ENCODE results near the gene ETV6.

ETV6 gene

GRCh38 chr12:11801643-11802042 lies 152.2 kb downstream of the ETV6 start:
- DNase-seq (ENCODE audit: low read depth) = no peak

GRCh38 chr12:11804130-11804529 lies 154.7 kb downstream of the ETV6 start:
- DNase-seq (ENCODE audit: low read depth) = no peak

GRCh38 chr12:11805043-11805442 lies 155.6 kb downstream of the ETV6 start:
- no peak for DNase-seq (ENCODE audit: low read depth)

- no peak for DNase-seq (ENCODE audit: low read depth)
Measured at GRCh38 chr12:11805680-11806079, 156.2 kb downstream of the ETV6 start.

- no peak for DNase-seq (ENCODE audit: low read depth)
Measured at GRCh38 chr12:11807458-11807857, 158.0 kb downstream of the ETV6 start.

GRCh38 chr12:11808931-11809330 lies 159.5 kb downstream of the ETV6 start:
- DNase-seq (ENCODE audit: low read depth) = no peak

GRCh38 chr12:11810206-11810545 lies 160.7 kb downstream of the ETV6 start:
- DNase-seq (ENCODE audit: low read depth) = no peak

GRCh38 chr12:11811008-11811407 lies 161.5 kb downstream of the ETV6 start:
- DNase-seq (ENCODE audit: low read depth) = no peak

GRCh38 chr12:11812241-11812585 lies 162.7 kb downstream of the ETV6 start:
- DNase-seq (ENCODE audit: low read depth) = no peak

GRCh38 chr12:11812586-11813437 lies 163.3 kb downstream of the ETV6 start:
- DNase-seq (ENCODE audit: low read depth) = no peak

- no peak for DNase-seq (ENCODE audit: low read depth)
Measured at GRCh38 chr12:11813438-11813813, 164.0 kb downstream of the ETV6 start.

- DNase-seq (ENCODE audit: low read depth) = no peak
Measured at GRCh38 chr12:11814374-11814773, 164.9 kb downstream of the ETV6 start.

- DNase-seq (ENCODE audit: low read depth) = no peak
Measured at GRCh38 chr12:11815397-11815796, 165.9 kb downstream of the ETV6 start.

- no peak for DNase-seq (ENCODE audit: low read depth)
Measured at GRCh38 chr12:11819643-11820042, 170.2 kb downstream of the ETV6 start.

GRCh38 chr12:11820476-11820875 lies 171.0 kb downstream of the ETV6 start:
- DNase-seq (ENCODE audit: low read depth) = no peak

- DNase-seq (ENCODE audit: low read depth) = no peak
Measured at GRCh38 chr12:11821386-11822080, 172.1 kb downstream of the ETV6 start.

- DNase-seq (ENCODE audit: low read depth) = no peak
Measured at GRCh38 chr12:11822081-11822834, 172.8 kb downstream of the ETV6 start.

- no peak for DNase-seq (ENCODE audit: low read depth)
Measured at GRCh38 chr12:11823043-11823442, 173.6 kb downstream of the ETV6 start.

GRCh38 chr12:11823593-11823992 lies 174.1 kb downstream of the ETV6 start:
- DNase-seq (ENCODE audit: low read depth) = no peak

GRCh38 chr12:11824069-11824468 lies 174.6 kb downstream of the ETV6 start:
- no peak for DNase-seq (ENCODE audit: low read depth)

- no peak for DNase-seq (ENCODE audit: low read depth)
Measured at GRCh38 chr12:11824736-11825135, 175.3 kb downstream of the ETV6 start.

- DNase-seq (ENCODE audit: low read depth) = no peak
Measured at GRCh38 chr12:11825278-11825677, 175.8 kb downstream of the ETV6 start.

GRCh38 chr12:11826574-11826973 lies 177.1 kb downstream of the ETV6 start:
- no peak for DNase-seq (ENCODE audit: low read depth)

All from stimulated activated CD8-positive, alpha-beta memory T cell treated with anti-CD3 and anti-CD28 coated beads, Interleukin-7, amount 100 ng/mL, for 24 hours (primary cell).